DMS 273 treated with DMSO at 0.1 percent for 48 hours (cell line): ENCODE measurements around the gene NELL2.

Experiments used
- DNase-seq: peaks from one replicate; lab custom pipeline; 2025; lab: John Stamatoyannopoulos, UW

Gene NELL2

GRCh38 chr12:44532940-44533339 lies 343.2 kb downstream of the NELL2 start:
- no peak for DNase-seq

GRCh38 chr12:44531320-44531971 lies 344.7 kb downstream of the NELL2 start:
- DNase-seq, result no peak

GRCh38 chr12:44526655-44527182 lies 349.4 kb downstream of the NELL2 start:
- DNase-seq, result no peak

- DNase-seq, result no peak
These were observed 350.1 kb downstream of the NELL2 start for GRCh38 chr12:44525806-44526654.

GRCh38 chr12:44523828-44524227 lies 352.3 kb downstream of the NELL2 start:
- DNase-seq, result no peak

GRCh38 chr12:44521702-44522101 lies 354.4 kb downstream of the NELL2 start:
- DNase-seq, result no peak

GRCh38 chr12:44519931-44520330 lies 356.2 kb downstream of the NELL2 start:
- no peak for DNase-seq

- no peak for DNase-seq
These were observed 364.8 kb downstream of the NELL2 start for GRCh38 chr12:44511289-44511688.

- peak; percentile 3 for DNase-seq
These were observed 365.6 kb downstream of the NELL2 start for GRCh38 chr12:44510510-44510909.

- DNase-seq, result no peak
These were observed 366.0 kb downstream of the NELL2 start for GRCh38 chr12:44510076-44510475.

- DNase-seq, result no peak
These were observed 366.6 kb downstream of the NELL2 start for GRCh38 chr12:44509471-44509870.

- peak; percentile 48 for DNase-seq
These were observed 368.7 kb downstream of the NELL2 start for GRCh38 chr12:44507461-44507860.

GRCh38 chr12:44504799-44505198 lies 371.3 kb downstream of the NELL2 start:
- DNase-seq, result no peak

- DNase-seq, result no peak
These were observed 372.8 kb downstream of the NELL2 start for GRCh38 chr12:44503329-44503728.

GRCh38 chr12:44502681-44503080 lies 373.4 kb downstream of the NELL2 start:
- no peak for DNase-seq

GRCh38 chr12:44500423-44500822 lies 375.7 kb downstream of the NELL2 start:
- no peak for DNase-seq

- DNase-seq, result no peak
These were observed 379.1 kb downstream of the NELL2 start for GRCh38 chr12:44497044-44497443.

GRCh38 chr12:44490181-44490580 lies 385.9 kb downstream of the NELL2 start:
- no peak for DNase-seq

GRCh38 chr12:44488180-44488579 lies 387.9 kb downstream of the NELL2 start:
- DNase-seq, result no peak

GRCh38 chr12:44484862-44485261 lies 391.3 kb downstream of the NELL2 start:
- DNase-seq, result no peak

GRCh38 chr12:44477331-44477980 lies 398.7 kb downstream of the NELL2 start:
- no peak for DNase-seq

- DNase-seq, result no peak
These were observed 399.4 kb downstream of the NELL2 start for GRCh38 chr12:44476683-44477082.

GRCh38 chr12:44465139-44465538 lies 411.0 kb downstream of the NELL2 start:
- DNase-seq, result no peak
